Breast epithelium (tissue), 3 donors: ENCODE results near the gene PPP1R12B.

Source experiments
- POLR2A ChIP-seq: fragments of 450-650 bp; IDR thresholded peaks from one replicate; pipeline ENCODE4 v1.6.1; 2016; ENCODE audit warnings: antibody characterized with exemption, mild to moderate bottlenecking, moderate library complexity
- POLR2AphosphoS5 ChIP-seq, 3 donors: sonication (generic); formaldehyde crosslinking; IDR thresholded peaks; one replicate each; pipeline ENCODE4 v1.6.1; 2017; ENCODE audit warnings: antibody characterized with exemption in 3 of 3
- TF ChIP-seq, protein P1 (sequence below), 3 donors: fragments of 450-650 bp; IDR thresholded peaks; one replicate each; pipeline ENCODE4 v1.5.1; 2016 to 2017; ENCODE audit warnings: antibody characterized with exemption in 3 of 3, mild to moderate bottlenecking in 3 of 3, moderate library complexity in 3 of 3

DNA sequence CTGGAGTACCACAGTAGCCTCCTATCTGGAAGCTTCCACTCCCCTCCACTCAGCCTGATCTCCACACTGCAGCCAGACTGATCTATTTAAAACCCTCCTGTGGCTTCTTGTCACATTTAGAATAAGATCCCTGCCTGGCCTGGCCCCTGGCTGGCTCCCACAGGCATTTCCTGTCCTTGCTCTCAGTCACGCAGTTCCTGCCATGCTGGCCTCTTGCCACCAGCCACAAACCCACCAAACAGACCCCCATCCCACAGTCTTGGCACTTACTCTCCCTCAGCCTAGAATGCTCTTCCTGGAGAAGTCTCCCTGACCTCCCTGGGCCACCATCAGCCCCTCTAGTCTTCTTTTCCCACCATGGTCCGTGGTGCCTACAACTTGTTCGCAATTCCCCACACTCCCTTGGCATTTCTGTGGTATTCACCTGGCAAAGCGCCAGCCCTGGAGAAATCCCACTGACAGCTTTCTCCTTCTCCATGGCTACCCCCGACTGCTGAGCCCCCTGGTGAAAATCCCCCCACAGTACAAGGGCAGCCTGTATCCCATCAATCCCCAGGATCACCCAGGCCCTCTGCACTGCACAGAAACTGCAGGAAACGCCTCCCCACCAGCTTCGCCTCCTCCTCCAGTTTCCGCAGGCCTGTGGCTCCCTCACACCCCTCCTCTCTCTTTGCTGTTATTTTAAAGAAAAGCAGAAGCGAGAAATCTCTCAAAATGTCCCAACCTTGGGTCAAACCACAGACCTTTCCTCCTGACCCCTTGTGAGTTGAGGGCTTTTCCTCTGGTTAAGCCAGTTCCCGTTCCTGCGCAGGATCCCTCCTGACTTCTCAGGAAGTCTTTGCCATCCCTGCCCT is 267.2 kb downstream of the PPP1R12B start:
- TF ChIP-seq, protein P1, sequence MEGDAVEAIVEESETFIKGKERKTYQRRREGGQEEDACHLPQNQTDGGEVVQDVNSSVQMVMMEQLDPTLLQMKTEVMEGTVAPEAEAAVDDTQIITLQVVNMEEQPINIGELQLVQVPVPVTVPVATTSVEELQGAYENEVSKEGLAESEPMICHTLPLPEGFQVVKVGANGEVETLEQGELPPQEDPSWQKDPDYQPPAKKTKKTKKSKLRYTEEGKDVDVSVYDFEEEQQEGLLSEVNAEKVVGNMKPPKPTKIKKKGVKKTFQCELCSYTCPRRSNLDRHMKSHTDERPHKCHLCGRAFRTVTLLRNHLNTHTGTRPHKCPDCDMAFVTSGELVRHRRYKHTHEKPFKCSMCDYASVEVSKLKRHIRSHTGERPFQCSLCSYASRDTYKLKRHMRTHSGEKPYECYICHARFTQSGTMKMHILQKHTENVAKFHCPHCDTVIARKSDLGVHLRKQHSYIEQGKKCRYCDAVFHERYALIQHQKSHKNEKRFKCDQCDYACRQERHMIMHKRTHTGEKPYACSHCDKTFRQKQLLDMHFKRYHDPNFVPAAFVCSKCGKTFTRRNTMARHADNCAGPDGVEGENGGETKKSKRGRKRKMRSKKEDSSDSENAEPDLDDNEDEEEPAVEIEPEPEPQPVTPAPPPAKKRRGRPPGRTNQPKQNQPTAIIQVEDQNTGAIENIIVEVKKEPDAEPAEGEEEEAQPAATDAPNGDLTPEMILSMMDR (IDR thresholded peaks at IDR 0.05), result no peak
- TF ChIP-seq POLR2AphosphoS5 (IDR thresholded peaks at IDR 0.05) (no peak), POLR2A (no peak)
